CD14-positive monocyte (primary cell): ENCODE results near the gene DIS3L. TPM values are rescaled to one million over a fixed set of nuclear protein-coding genes. Genes with fewer than 3 reads are reported as not detected.

Experiments used
- DNase-seq, 3 donors: peaks; one replicate each; pipeline ENCODE4 v3.0.0-alpha.2; 2011 to 2022
- H2AFZ ChIP-seq: 2 replicates; pipeline ENCODE4 v1.6.0; 2012; ENCODE audit warnings: mild to moderate bottlenecking, low read depth, low read length, inconsistent platforms; ENCODE audit not compliant: insufficient read depth, poor library complexity, severe bottlenecking
- H3K27ac ChIP-seq, 2 donors: 1 replicate in 1 of 2; 2 replicates in 1 of 2; pipeline ENCODE4 v1.5.1; 2012 to 2013; ENCODE audit warnings: low read length in 2 of 2, control low read depth in 1 of 2, inconsistent platforms in 1 of 2, low read depth in 1 of 2, mild to moderate bottlenecking in 1 of 2
- H3K27me3 ChIP-seq, 2 donors: one replicate each; pipeline versions ENCODE4 v1.6.0 to v1.6.1; 2011 to 2013; ENCODE audit warnings: low read length in 2 of 2; ENCODE audit not compliant: control insufficient read depth in 2 of 2, insufficient read depth in 2 of 2
- H3K36me3 ChIP-seq, 2 donors: replicated peaks in 1 of 2; 1 replicate in 1 of 2; 2 replicates in 1 of 2; pipeline versions ENCODE4 v1.5.1 to v1.6.1; 2012 to 2013; ENCODE audit warnings: low read length in 2 of 2, control low read depth in 1 of 2, inconsistent platforms in 1 of 2, mild to moderate bottlenecking in 1 of 2; ENCODE audit not compliant: insufficient read depth in 2 of 2, control insufficient read depth in 1 of 2
- H3K4me1 ChIP-seq, 2 donors: 1 replicate in 1 of 2; 2 replicates in 1 of 2; pipeline versions ENCODE4 v1.5.1 to v1.6.1; 2012 to 2013; ENCODE audit warnings: low read length in 2 of 2, control low read depth in 1 of 2, inconsistent platforms in 1 of 2, mild to moderate bottlenecking in 1 of 2, moderate library complexity in 1 of 2; ENCODE audit not compliant: insufficient read depth in 2 of 2, control insufficient read depth in 1 of 2
- H3K4me2 ChIP-seq: replicated peaks from 2 replicates; pipeline ENCODE3; 2012; ENCODE audit warnings: low read length, moderate library complexity, mild to moderate bottlenecking; ENCODE audit not compliant: poor library complexity, severe bottlenecking; ENCODE audit errors: extremely low read depth
- H3K4me3 ChIP-seq, 3 experiments: fragments of 200-600 bp in 1 of 3; sonication (generic) in 1 of 3; replicated peaks in 1 of 3; 1 replicate in 2 of 3; 2 replicates in 1 of 3; pipeline ENCODE4 v1.5.1; 2011 to 2013; ENCODE audit warnings: low read length in 3 of 3, mild to moderate bottlenecking in 3 of 3, control low read depth in 2 of 3, low read depth in 2 of 3, inconsistent platforms in 1 of 3, moderate library complexity in 1 of 3
- H3K79me2 ChIP-seq: 2 replicates; pipeline ENCODE4 v1.6.0; 2012; ENCODE audit warnings: mild to moderate bottlenecking, control low read depth, inconsistent platforms, low read length, moderate library complexity; ENCODE audit not compliant: insufficient read depth
- H3K9ac ChIP-seq: 2 replicates; pipeline ENCODE4 v1.6.0; 2017; ENCODE audit warnings: low read length, mild to moderate bottlenecking; ENCODE audit not compliant: insufficient read depth, poor library complexity, severe bottlenecking
- H3K9me3 ChIP-seq, 2 donors: replicated peaks in 1 of 2; 1 replicate in 1 of 2; 2 replicates in 1 of 2; pipeline versions ENCODE4 v1.5.1 to v1.6.1; 2012 to 2013; ENCODE audit warnings: low read length in 2 of 2, control low read depth in 1 of 2; ENCODE audit not compliant: control insufficient read depth in 1 of 2, insufficient read depth in 1 of 2
- H4K20me1 ChIP-seq: 2 replicates; pipeline ENCODE4 v1.6.0; 2012; ENCODE audit warnings: mild to moderate bottlenecking, low read length, control low read depth, moderate library complexity; ENCODE audit not compliant: insufficient read depth
- H3K27ac Mint-ChIP-seq, 7 donors: one replicate each; pipeline ENCODE4 v1.8.0; 2020; ENCODE audit warnings: mild to moderate bottlenecking in 7 of 7, mixed read lengths in 7 of 7, moderate library complexity in 6 of 7, inconsistent platforms in 2 of 7
- H3K27me3 Mint-ChIP-seq, 3 donors: one replicate each; pipeline ENCODE4 v1.8.0; 2021 to 2022; ENCODE audit warnings: low read depth in 3 of 3, mild to moderate bottlenecking in 3 of 3, mixed read lengths in 3 of 3, moderate library complexity in 3 of 3, inconsistent platforms in 1 of 3
- H3K36me3 Mint-ChIP-seq, 2 donors: one replicate each; pipeline ENCODE4 v1.8.0; 2020; ENCODE audit warnings: mixed read lengths in 2 of 2, inconsistent platforms in 1 of 2, mild to moderate bottlenecking in 1 of 2
- H3K4me1 Mint-ChIP-seq: one replicate; pipeline ENCODE4 v1.8.0; 2020; ENCODE audit warnings: mild to moderate bottlenecking, mixed read lengths
- H3K4me3 Mint-ChIP-seq, 2 donors: one replicate each; pipeline ENCODE4 v1.8.0; 2020; ENCODE audit warnings: mild to moderate bottlenecking in 2 of 2, mixed read lengths in 2 of 2, moderate library complexity in 1 of 2
- H3K9me3 Mint-ChIP-seq, 7 donors: one replicate each; pipeline ENCODE4 v1.8.0; 2020 to 2022; ENCODE audit warnings: mixed read lengths in 7 of 7, mild to moderate bottlenecking in 6 of 7, moderate library complexity in 6 of 7, inconsistent platforms in 2 of 7
- CTCF ChIP-seq: fragments of 200-600 bp; IDR thresholded peaks from one replicate; pipeline ENCODE4 v1.8.0; 2022; ENCODE audit warnings: antibody characterized with exemption, mild to moderate bottlenecking
- WGBS: methylation state at CpG from one replicate; pipeline ENCODE4 v1.1.5; 2013; ENCODE audit warnings: missing lambda C conversion rate; ENCODE audit not compliant: insufficient coverage; 5-methylcytosine and 5-hydroxymethylcytosine counted together
- intact Hi-C, 2 donors: fragments of 100-400 bp; cut with micrococcal nuclease; formaldehyde crosslinking; loops; one replicate each; pipeline versions ENCODE4 v1.15.0 to v1.15.1; 2023
- polyA plus RNA-seq, 3 donors: library from polyadenylated mRNA; depleted of rRNA in 1 of 3; unstranded in 2 of 3; stranded (reverse) in 1 of 3; fragments of 300-500 nt in 2 of 3; fragments of >200 nt in 1 of 3; fragmentation: Illumina TruSeq in 2 of 3; gene quantifications; 1 replicate in 2 of 3; 2 replicates in 1 of 3; pipeline ENCODE4 v1.2.3, GENCODE V29; 2012 to 2021

DIS3L gene
- polyA plus RNA-seq, 3 donors: 13.2 to 17.0 (median 13.6) TPM

- no peaks in the 10 kb centered on the region for H3K9me3 Mint-ChIP-seq
- H3K4me3 Mint-ChIP-seq: no peak overlapping the region
- Histone ChIP-seq H2AFZ (no peak overlapping the region), H3K4me2 (no peak overlapping the region), H3K9ac (no peak overlapping the region), H4K20me1 (no peaks in the 10 kb centered on the region), H3K36me3 (peaks cover 67 to 90% of the 10 kb centered on the region in 2 donors), H3K27me3 (no peaks in the 10 kb centered on the region), H3K9me3 (no peaks in the 10 kb centered on the region), H3K27ac (no peak overlapping the region), H3K4me3 (no peak overlapping the region), H3K79me2 (no peaks in the 10 kb centered on the region), H3K4me1 (no peaks in the 10 kb centered on the region)
- no peak overlapping the region for H3K27ac Mint-ChIP-seq
- H3K27me3 Mint-ChIP-seq: no peaks in the 10 kb centered on the region
- intact Hi-C loops: no loop called here
- no peak for TF ChIP-seq CTCF
- 95% methylated on average over 3 of the region's 3 CpGs for WGBS
- DNase-seq: no peak
- peaks cover 78 to 90% of the 10 kb centered on the region in 2 donors for H3K36me3 Mint-ChIP-seq
- H3K4me1 Mint-ChIP-seq: no peaks in the 10 kb centered on the region
Measured at GRCh38 chr15:66309828-66310227, 16.5 kb downstream of the DIS3L start.

GRCh38 chr15:66310786-66311185, 17.4 kb downstream of the DIS3L start:
- no peaks in the 10 kb centered on the region for H3K79me2 ChIP-seq
- no peak for TF ChIP-seq CTCF
- H3K4me2 ChIP-seq: no peak overlapping the region
- no peaks in the 10 kb centered on the region for H3K4me1 ChIP-seq
- H2AFZ ChIP-seq: no peak overlapping the region
- no peak overlapping the region for H3K9ac ChIP-seq
- intact Hi-C loops: no loop called here
- no peaks in the 10 kb centered on the region for H3K27me3 Mint-ChIP-seq
- H3K4me1 Mint-ChIP-seq: no peaks in the 10 kb centered on the region
- no peaks in the 10 kb centered on the region for H3K9me3 ChIP-seq
- peak overlapping the region in 1 of 7 donors; percentile 31 for H3K27ac Mint-ChIP-seq
- no peaks in the 10 kb centered on the region for H3K9me3 Mint-ChIP-seq
- no peak overlapping the region for H3K27ac ChIP-seq
- H3K27me3 ChIP-seq: no peaks in the 10 kb centered on the region
- H4K20me1 ChIP-seq: no peaks in the 10 kb centered on the region
- H3K36me3 ChIP-seq: peaks cover 72 to 96% of the 10 kb centered on the region in 2 donors
- H3K4me3 ChIP-seq: no peak overlapping the region
- no peak overlapping the region for H3K4me3 Mint-ChIP-seq
- 100% methylated on average over 1 of the region's 2 CpGs for WGBS
- peaks cover 82 to 91% of the 10 kb centered on the region in 2 donors for H3K36me3 Mint-ChIP-seq
- no peak for DNase-seq
